NCI-H446 treated with DMSO at 0.1 percent for 48 hours (cell line): Measurements from ENCODE around the gene RLIM.
"Not testable (repeated sequence)": the region's sequence is repeated elsewhere in the genome, so short reads cannot be mapped to it uniquely, and the experiment has no call there.

Source experiments
- DNase-seq: peaks from one replicate; lab custom pipeline; 2025; lab: John Stamatoyannopoulos, UW

RLIM gene, protein sequence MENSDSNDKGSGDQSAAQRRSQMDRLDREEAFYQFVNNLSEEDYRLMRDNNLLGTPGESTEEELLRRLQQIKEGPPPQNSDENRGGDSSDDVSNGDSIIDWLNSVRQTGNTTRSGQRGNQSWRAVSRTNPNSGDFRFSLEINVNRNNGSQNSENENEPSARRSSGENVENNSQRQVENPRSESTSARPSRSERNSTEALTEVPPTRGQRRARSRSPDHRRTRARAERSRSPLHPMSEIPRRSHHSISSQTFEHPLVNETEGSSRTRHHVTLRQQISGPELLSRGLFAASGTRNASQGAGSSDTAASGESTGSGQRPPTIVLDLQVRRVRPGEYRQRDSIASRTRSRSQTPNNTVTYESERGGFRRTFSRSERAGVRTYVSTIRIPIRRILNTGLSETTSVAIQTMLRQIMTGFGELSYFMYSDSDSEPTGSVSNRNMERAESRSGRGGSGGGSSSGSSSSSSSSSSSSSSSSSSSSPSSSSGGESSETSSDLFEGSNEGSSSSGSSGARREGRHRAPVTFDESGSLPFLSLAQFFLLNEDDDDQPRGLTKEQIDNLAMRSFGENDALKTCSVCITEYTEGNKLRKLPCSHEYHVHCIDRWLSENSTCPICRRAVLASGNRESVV

DNA sequence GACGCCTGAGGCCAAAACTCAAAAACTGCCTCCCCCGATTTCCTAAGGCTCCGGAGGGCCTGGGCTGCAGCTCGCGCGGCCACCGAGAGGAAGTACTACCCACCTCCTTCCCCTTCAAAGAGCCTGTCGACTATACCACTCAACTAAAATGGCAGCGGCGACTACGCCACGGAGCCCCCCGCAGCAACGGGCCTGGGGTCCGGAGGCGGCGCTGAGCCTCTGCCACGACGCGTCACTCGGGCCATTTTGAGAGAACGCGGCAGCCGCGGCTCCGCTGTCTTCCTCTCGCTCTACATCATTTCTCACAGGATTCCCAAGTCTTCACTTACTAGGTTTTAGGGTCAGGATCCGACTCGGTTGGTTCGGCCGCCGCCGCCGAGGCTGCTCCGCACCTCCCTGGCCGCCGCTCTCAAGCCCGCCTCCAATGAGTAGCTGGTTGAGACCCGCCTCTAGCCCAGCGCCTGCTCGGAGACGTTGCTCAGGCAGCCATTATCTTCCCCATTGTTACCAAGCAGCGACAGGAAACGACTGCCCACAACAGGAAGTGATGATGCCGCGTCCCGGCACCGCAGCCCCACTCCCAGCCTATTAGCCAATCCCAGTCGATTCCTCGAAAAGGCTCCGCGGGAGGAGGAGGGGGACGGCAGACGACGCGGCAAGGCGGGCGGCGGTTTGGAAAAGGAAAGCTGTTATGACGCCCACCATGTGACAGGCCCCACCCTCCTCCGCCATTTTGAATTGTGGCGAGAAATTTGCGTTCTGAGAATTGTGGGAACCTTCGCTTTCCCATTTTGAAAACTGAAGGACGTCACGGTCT lies at the start of gene RLIM:
RLIM (minus strand) TSS at position 532 of the 817 bp plus-strand sequence. CDS start 18,647 bp downstream, outside the sequence.
- DNase-seq = peak; percentile 94

DNA sequence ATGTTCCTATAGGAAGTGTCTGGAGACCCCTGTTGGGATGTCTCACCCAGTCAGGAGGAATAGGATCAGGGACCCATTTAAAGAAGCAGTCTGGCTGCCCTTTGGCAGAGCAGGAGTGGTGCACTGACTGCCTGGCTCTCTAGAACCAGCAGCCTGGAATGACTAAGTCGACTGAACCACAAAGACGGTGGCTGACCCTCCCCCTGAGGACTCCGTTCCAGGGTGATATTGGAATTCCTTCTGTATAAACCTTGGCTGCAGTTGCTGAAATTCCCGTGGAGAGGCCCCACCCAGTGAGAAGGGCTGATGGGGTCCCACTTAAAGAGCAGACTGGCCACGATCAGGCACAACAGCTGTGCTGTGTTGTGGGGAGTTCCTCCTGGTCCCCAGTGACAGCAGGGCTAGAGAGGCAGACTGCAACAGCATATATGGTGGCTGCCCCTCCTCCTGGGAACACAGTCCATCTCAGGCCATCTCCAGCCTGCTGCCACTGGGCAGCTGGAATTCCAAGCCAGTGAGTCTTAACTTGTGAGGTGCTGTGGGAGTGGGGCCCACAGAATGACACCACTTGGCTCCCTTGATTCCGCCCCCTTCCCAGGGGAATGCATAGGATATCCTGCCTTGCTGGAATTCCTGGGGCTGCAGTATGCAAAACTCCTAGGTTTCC lies 41.8 kb upstream of the RLIM start:
- no peak for DNase-seq

DNA sequence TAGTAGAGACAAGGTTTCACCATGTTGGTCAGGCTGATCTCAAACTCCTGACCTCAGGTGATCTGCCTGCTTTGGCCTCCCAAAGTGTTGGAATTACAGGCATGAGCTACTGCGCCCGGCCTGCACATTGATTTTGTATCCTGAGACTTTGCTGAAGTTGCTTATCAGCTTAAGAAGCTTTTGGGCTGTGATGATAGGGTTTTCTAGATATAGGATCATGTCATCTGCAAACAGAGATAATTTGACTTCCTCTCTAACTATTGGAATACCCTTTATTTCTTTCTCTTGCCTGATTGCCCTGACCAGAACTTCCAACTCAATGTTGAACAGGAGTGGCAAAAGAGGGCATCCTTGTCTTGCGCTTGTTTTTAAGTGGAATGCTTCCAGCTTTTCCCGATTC lies 40.5 kb upstream of the RLIM start:
- not testable (repeated sequence) for DNase-seq

DNA sequence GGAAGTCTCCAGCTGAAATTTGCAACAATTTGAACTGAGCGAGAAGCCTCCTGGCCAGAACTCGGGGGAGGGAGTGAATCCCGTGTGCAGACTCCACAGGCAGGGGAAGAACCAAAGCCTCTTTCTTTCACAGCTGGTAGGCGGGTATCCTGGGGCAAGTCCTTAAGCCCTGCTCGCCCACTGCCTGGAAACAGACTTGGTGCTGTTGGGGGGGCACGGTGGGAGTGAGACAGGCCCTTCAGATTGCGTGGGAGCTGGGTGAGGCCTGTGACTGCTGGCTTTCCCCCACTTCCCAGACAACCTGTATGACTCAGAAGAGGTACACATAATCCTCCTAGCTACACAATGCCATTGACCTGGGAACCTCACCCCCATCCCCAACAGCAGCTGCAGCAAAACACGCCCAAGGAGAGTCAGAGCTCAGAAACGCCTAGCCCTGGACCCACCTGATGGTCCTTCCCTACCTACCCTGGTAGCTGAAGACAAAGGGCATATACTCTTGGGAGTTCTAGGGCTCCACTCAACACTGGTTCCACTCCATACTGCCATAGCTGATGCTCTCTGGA lies 22.4 kb upstream of the RLIM start:
- DNase-seq = no peak

DNA sequence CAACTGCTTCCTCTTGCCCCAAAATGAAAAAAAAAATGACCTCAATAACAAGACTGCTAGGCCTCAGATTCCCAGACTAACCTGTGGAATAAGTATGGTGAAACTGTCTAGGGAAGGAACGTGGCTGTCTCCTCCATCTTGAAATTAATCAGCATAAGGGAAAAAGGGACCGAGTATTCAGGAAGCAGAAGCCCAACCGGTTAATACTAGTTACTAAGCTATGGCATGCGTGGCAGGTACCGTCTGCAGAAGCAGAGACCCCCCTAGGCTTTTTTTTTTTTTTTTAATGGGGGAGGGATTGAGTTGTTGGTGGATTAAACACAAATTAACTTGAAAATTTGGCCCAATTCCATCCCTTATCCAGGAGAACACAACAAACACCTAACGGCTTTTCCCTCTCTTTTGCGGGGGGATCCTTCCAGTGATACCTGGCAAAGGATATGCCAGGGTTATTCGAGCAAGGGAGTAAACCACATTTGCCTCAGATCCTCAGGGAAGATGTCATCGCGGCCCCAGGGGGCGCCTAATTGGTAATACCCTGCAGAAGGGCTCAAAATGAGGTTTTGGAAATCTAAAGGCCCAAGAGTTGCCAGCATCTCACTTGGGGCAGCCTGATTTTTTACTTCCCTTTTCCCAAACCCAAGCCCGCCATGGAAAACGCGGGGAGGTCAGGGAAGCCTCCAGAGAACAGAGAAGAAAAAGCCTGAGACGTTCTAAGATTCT lies 893 bp downstream of the RLIM start:
- DNase-seq = peak; percentile 19

DNA sequence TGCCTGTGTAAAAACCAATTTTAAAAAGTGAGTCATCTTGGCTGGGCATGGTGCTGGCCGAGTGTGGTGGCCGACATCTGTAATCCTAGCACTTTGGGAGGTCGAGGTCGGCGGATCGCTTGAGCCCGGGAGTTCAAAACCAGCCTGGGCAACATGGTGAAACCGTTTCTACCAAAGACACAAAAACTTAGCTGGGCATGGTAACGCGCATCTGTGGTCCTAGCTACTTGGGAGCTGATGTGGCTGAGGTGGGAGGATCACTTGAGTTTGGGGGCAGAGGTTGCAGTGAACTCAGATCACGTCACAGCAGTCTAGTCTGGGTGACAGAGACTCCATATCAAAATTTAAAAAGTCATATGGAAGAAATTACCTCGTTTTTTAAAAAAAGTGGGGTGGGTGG lies 7.6 kb downstream of the RLIM start:
- no peak for DNase-seq

DNA sequence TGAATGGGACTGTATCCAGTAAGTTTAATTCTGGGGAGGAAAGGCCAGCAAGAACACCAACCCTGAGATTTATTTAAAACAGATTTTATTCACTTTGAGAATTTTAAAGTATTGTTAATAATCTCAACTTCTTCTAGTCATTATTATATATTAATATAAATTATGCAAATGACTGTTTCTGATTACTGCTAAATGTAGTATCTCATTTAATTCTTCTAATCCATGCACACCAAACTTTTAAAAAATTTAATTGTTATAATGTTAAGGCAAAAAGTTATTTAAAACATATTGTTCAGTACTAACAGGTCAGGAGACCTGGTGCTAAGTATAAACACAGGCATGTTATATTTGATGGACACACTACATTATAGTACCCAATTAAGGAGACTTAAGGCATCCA lies 8.1 kb downstream of the RLIM start:
- DNase-seq = no peak

DNA sequence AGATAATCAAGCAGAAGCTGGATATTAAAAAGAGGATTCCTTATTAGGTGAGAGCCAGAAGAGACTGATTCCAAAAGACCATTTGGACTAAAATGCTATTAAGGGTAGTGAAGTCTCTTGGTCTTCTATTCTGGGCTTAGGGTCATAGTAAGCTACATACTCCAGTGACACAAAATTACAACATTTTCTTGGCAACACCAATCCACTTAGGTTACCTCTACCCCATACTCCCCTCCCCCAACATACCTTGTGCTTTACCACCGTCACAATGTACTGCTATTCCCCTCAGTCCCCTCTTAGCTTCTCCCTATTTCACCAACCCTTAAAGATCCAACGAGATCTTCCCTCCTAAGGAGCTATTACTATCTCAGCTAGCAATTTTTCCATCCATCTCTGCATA lies 11.4 kb downstream of the RLIM start:
- DNase-seq = no peak

DNA sequence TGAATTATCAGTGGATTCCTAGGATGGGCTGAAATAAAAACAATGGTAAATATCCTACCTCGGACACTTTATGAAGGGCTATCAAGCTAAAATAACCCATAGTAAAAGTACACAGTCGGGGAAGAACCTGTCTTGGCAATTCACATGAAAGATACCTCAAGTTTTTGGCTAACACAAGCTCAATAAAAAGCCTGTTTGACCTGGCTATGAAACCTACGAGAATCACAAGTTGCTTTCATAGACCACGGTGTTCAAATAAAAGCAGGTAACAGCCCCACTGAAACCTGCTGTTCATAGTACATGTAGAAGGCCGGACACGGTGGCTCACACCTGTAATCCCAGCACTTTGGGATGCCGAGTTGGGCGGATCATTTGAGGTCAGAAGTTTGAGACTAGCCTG lies 12.3 kb downstream of the RLIM start:
- no peak for DNase-seq

DNA sequence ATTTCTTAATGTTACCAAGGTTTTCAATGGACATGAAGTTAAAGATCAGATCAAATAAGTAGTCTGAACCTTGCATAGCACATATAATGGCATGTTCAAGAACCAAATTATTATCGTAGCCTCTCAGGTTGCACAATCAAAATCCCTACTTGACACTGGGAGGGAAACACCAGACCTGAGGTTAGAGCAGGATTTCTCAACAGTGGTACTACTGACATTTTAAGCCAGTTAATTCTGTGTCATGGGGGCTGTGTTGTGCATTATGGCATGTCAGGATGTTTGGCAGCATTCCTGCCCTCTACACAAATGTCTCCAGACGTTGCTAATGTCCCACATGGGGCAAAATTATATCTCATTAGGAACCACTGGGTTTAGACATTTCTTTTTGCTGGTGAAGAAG lies 20.8 kb downstream of the RLIM start:
- DNase-seq = no peak

DNA sequence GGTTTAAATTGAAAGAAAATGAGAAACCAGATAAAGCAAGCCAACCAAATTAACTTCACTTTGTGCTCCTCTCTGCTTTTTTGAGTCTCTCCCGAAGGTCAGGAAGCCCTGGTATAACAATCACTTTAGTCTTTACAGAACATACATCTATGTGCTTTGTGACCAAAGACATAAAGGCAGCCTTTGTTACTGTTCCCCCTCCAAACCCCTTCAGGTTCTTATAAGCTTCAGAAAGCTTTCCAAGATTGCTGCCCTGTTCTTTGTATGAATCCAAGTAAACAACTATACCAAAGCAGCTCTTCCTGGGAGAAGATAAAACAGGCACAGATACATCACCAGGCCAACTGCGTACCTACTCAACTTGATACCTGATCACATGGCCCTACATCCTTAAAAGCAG lies 28.7 kb downstream of the RLIM start:
- no peak for DNase-seq

DNA sequence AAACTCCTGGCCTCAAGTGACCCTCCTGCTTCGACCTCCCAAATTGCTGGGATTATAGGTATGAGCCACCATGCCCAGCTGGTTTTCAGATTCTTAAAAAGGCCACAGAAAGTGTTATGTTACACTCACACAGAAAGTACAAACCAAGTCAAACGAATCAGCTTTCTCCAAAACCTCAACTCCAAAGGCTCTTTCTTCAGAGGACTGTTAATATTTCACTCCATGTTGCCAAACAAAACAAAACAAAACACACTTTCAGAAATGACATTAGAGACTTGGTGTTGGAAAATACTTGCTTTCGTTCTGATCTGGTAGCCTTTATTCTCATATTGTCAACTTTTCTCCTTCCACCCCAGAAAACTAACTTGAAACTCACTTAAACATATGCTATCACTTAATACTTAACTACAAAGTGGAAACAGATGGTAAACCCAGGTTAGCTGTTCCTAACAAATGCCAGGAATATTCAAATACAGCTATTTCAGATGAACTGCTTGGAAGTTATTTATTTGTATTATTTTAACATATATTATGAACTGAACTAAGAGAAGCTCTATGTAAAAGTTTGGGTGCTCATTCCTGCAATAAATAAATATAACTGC lies 34.7 kb downstream of the RLIM start:
- DNase-seq = no peak

DNA sequence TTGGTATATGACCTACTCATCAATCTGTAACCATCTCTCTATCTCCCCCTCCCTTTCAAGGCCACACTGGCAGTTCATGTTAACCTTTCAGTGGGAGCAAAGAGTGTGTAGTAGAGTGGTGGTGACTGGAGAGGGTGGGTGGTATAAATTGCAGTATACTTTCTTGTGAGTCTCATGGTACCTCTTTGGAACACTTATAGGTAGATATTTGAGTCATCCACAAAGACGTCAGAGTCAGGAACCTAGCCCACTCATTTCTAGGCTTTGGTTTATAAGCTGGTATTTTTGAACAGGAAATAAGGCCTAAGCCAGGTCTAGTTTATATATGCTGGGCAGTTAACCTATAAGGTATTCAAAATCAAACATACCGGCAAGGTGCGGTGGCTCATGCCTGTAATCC lies 36.3 kb downstream of the RLIM start:
- DNase-seq = no peak

DNA sequence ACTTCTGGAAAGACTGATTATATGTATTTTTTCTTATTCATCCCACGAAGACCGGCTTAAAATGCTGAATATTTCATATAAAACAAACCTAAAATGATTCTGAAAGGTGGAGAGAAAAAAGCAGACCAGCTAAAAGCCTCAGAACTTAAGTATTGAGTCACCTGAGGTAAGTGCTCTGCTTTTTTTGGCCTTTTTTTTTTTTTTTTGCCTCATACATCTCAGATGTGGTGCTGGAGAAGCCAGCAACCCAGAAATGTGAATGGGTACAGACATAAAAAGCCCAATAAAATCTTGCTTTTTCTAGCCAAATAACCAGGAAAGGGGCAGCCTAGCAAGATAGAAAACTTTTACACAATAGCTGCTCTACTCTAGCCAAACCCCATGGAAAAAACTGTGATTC lies 57.0 kb downstream of the RLIM start:
- no peak for DNase-seq

DNA sequence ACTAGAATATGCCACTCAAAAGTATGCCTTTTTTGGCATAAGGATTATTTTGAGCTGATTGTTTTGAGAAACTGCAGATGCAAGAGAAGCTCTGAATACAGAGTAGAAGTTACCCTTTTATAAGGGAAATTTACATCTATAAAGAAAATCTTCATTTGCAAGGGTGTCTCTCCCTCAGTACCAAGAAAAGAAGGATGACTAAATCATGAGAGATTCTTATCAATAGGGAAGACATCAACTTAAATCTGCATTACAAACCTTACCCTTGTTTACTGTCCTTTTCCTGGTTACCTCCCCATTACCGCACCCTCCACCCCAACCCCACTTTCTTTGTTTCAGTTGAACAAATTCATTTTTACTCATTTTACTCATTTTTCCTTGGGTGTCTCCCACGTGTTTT lies 62.5 kb downstream of the RLIM start:
- no peak for DNase-seq

DNA sequence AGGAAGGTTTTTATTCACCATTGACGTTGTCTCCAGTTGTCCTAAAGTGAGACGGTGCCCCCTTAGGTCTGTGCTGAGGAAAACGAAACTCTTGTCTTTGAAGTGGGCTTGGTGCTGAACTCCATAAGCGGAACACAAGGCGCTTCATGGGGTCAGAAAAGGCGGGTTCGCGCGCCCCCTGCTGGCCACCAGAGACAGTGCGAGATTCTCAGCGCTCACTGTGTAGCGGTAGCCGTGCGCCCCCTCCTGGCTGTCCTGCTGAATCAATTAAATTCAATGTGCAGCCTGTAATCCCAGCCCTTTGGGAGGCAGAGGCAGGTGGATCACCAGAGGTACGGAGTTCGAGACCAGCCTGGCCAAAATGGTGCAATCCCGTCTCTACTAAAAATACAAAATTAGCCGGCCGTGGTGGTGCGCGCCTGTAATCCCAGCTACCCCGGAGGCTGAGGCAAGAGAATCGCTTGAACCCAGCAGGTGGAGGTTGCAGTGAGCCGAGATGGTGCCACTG lies 64.1 kb downstream of the RLIM start:
- peak; percentile 46 for DNase-seq

DNA sequence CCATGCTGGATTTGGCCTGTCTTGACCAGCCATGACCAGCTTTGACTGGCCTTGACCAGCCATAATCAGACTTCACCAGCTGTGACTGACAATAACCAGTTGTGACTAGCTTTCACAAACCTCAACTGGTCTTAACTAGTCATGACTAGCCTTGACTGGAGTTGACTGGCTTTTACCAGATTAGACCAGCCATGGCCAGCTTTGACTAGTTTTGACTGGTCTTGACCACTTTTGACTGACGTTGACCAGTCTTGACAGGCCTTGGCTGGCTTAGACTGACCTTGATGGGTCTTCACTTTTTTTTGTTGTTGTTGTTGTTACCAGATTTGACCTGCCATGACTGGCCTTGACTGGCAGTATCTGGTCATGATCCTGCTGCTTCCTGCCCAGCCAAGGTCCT lies 67.4 kb downstream of the RLIM start:
- no peak for DNase-seq

DNA sequence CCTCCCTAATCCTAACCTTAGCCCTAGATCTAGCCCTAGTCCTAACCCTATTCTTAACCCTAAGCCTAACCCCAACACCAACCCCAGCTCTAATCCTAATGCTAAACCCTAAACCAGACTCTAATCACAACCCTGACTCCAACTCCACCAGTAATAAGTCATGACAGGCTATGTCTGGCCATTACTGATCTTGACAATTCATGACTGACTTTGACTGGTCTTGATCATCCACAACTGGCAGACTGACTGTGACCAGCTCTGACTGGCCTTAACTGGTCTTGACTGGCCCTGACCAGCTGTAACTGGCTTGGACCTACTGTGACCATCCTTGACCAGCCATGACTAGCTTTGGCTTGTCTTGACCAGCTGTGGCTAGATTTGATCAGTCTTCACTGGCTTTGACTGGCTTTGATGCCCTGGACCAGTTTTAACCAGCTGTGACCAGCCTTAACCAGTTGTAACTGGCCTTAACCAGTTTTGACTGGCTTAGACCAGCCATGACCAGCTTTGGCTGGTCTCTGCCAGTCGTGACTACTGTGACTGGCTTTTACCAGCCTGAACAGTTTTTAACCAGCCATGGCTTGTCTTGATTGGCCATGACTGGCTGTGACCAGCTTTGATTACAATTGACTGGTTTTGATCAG lies 68.4 kb downstream of the RLIM start:
- DNase-seq = no peak

DNA sequence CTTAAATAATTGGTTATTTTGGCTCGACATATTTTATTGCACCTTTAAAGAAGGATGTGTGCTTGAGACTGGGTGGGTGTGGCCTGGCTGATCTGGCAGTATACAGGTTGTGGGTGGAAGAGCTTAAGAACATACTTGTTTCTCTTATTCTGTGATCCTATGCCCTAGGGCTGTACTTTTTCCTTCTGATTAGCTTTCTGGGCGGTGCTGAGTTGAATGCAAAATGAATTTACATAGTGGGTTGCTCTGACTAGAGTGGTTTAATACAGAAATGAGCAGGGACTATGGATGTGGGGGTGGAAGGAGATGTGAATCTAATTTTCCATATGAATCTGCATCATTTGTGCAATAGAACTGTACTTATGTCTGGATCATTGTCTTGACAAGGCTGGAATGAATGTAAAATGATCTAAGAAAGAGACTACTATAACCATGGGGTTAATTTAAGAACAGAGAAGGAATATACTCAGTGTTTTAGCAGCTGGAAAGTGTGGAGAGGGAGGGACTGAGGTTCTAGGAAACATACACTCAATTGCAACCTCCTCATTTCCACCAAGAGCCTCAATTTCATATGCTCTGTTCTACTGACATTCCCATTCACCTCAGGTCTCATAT lies 73.7 kb downstream of the RLIM start:
- DNase-seq = no peak
